ENCODE data around the gene R3HCC1L. TPM values are rescaled to one million over a fixed set of nuclear protein-coding genes. Genes with fewer than 3 reads are reported as not detected.

The R3HCC1L gene
- total RNA-seq, 1 experiment from 2014 or later: 15.9 TPM

- no peaks in the 10 kb centered on the region for H3K27me3 ChIP-seq (ENCODE audit: control insufficient read depth, insufficient read depth, low read length)
- H3K36me3 ChIP-seq (ENCODE audit: control insufficient read depth, insufficient read depth, low read length): no peaks in the 10 kb centered on the region
- no TSS peak for BruUV-seq (replicated peaks)
- ChIA-PET POLR2A (no interaction called here), CTCF (no interaction called here)
- no peaks in the 10 kb centered on the region for H3K4me1 ChIP-seq (ENCODE audit: control insufficient read depth, insufficient read depth, low read length)
- intact Hi-C loops (cut with micrococcal nuclease; ENCODE audit: unreplicated experiment): no loop called here
- ATAC-seq (no peak), DNase-seq (ENCODE audit: low read depth, low spot score) (no peak)
- TF ChIP-seq SIN3A (IDR thresholded peaks at IDR 0.05; ENCODE audit: borderline replicate concordance, insufficient read depth, low read depth, low read length): no peak
- TF ChIP-seq POLR2AphosphoS5 (IDR thresholded peaks at IDR 0.05; ENCODE audit: low read depth, low read length): no peak
- no peak for TF ChIP-seq TCF7L2 (IDR thresholded peaks at IDR 0.05; ENCODE audit: low read depth, low read length)
- TF ChIP-seq, protein P1, sequence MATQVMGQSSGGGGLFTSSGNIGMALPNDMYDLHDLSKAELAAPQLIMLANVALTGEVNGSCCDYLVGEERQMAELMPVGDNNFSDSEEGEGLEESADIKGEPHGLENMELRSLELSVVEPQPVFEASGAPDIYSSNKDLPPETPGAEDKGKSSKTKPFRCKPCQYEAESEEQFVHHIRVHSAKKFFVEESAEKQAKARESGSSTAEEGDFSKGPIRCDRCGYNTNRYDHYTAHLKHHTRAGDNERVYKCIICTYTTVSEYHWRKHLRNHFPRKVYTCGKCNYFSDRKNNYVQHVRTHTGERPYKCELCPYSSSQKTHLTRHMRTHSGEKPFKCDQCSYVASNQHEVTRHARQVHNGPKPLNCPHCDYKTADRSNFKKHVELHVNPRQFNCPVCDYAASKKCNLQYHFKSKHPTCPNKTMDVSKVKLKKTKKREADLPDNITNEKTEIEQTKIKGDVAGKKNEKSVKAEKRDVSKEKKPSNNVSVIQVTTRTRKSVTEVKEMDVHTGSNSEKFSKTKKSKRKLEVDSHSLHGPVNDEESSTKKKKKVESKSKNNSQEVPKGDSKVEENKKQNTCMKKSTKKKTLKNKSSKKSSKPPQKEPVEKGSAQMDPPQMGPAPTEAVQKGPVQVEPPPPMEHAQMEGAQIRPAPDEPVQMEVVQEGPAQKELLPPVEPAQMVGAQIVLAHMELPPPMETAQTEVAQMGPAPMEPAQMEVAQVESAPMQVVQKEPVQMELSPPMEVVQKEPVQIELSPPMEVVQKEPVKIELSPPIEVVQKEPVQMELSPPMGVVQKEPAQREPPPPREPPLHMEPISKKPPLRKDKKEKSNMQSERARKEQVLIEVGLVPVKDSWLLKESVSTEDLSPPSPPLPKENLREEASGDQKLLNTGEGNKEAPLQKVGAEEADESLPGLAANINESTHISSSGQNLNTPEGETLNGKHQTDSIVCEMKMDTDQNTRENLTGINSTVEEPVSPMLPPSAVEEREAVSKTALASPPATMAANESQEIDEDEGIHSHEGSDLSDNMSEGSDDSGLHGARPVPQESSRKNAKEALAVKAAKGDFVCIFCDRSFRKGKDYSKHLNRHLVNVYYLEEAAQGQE (IDR thresholded peaks at IDR 0.05; ENCODE audit: insufficient read depth in 1 of 2, low read depth in 2 of 2, low read length in 1 of 2): no peak
- no peak for TF ChIP-seq CTCF (IDR thresholded peaks at IDR 0.05)
- H3K4me3 ChIP-seq (ENCODE audit: low read depth in 2 of 2, low read length in 2 of 2): no peak overlapping the region
- no peak overlapping the region for H3K27ac ChIP-seq (ENCODE audit: low read length)
- in situ Hi-C loops (cut with HindIII; ENCODE audit: low pct_unique_long_range_greater_than_20kb, low sequenced_read_pairs): no loop called here
- peaks cover 6% of the 10 kb centered on the region; the same call in 1 of the 2 replicates for H3K9me3 ChIP-seq (ENCODE audit: control insufficient read depth, insufficient read depth, low read depth, low read length)
These were observed 58.6 kb downstream of the R3HCC1L start for GRCh38 chr10:98193037-98193436.

- POLR2A ChIA-PET: no interaction called here
- in situ Hi-C loops (cut with HindIII; ENCODE audit: low pct_unique_long_range_greater_than_20kb, low sequenced_read_pairs): no loop called here
- BruUV-seq (replicated peaks): no TSS peak
- no peaks in the 10 kb centered on the region for H3K4me1 ChIP-seq (ENCODE audit: control insufficient read depth, insufficient read depth, low read length)
- CTCF ChIA-PET: no interaction called here
- H3K36me3 ChIP-seq (ENCODE audit: control insufficient read depth, insufficient read depth, low read length): no peaks in the 10 kb centered on the region
- peaks cover 6% of the 10 kb centered on the region; the same call in 1 of the 2 replicates for H3K9me3 ChIP-seq (ENCODE audit: control insufficient read depth, insufficient read depth, low read depth, low read length)
- ATAC-seq: no peak
- H3K27ac ChIP-seq (ENCODE audit: low read length): no peak overlapping the region
- no peak for DNase-seq (ENCODE audit: low read depth, low spot score)
- H3K4me3 ChIP-seq (ENCODE audit: low read depth in 2 of 2, low read length in 2 of 2): no peak overlapping the region
- no peak for TF ChIP-seq CTCF (IDR thresholded peaks at IDR 0.05)
- TF ChIP-seq, protein P1 (IDR thresholded peaks at IDR 0.05; ENCODE audit: insufficient read depth in 1 of 2, low read depth in 2 of 2, low read length in 1 of 2): no peak
- TF ChIP-seq TCF7L2 (IDR thresholded peaks at IDR 0.05; ENCODE audit: low read depth, low read length): no peak
- TF ChIP-seq SIN3A (IDR thresholded peaks at IDR 0.05; ENCODE audit: borderline replicate concordance, insufficient read depth, low read depth, low read length): no peak
- TF ChIP-seq POLR2AphosphoS5 (IDR thresholded peaks at IDR 0.05; ENCODE audit: low read depth, low read length): no peak
- intact Hi-C loops (cut with micrococcal nuclease; ENCODE audit: unreplicated experiment): no loop called here
- H3K27me3 ChIP-seq (ENCODE audit: control insufficient read depth, insufficient read depth, low read length): no peaks in the 10 kb centered on the region
These were observed 60.2 kb downstream of the R3HCC1L start for GRCh38 chr10:98194633-98195032.

Measured in Panc1 (cell line).